WTC11 (cell line): ENCODE results near the gene SHISA6. TPM values are rescaled to one million over a fixed set of nuclear protein-coding genes. Genes with fewer than 3 reads are reported as not detected.

ENCODE experiments used
- ATAC-seq: fragments of 200-7000 bp; cut with Tn5 transposase; 2 replicates; pipeline ENCODE4 v1.10.0; 2021; ENCODE audit warnings: mild to moderate bottlenecking, moderate library complexity
- CTCF ChIA-PET: fragments of 300-600 bp; sonication (Branson Sonifier 250); formaldehyde crosslinking; loops from one replicate; lab custom pipeline; 2021; ENCODE audit warnings: antibody characterized with exemption; lab: Charles Lee
- POLR2A ChIA-PET: fragments of 350-600 bp; sonication (Branson Sonifier 250); formaldehyde crosslinking; loops from one replicate; lab custom pipeline; 2021; ENCODE audit warnings: antibody characterized with exemption; lab: Charles Lee
- DNase-seq: peaks from one replicate; pipeline ENCODE4 v3.0.0; 2021; ENCODE audit warnings: low spot score
- H3K27ac Mint-ChIP-seq: 2 replicates; pipeline ENCODE4 v1.8.0; 2021; ENCODE audit warnings: mixed read lengths
- H3K27me3 Mint-ChIP-seq: 2 replicates; pipeline ENCODE4 v1.8.0; 2021; ENCODE audit warnings: low read depth, mild to moderate bottlenecking, moderate library complexity, mixed read lengths
- H3K36me3 Mint-ChIP-seq: 2 replicates; pipeline ENCODE4 v1.8.0; 2021; ENCODE audit warnings: mixed read lengths
- H3K4me1 Mint-ChIP-seq: 2 replicates; pipeline ENCODE4 v1.8.0; 2022; ENCODE audit warnings: mixed read lengths
- H3K4me3 Mint-ChIP-seq: 2 replicates; pipeline ENCODE4 v1.8.0; 2021; ENCODE audit warnings: mild to moderate bottlenecking, moderate library complexity, mixed read lengths
- H3K9me3 Mint-ChIP-seq: 2 replicates; pipeline ENCODE4 v1.8.0; 2021; ENCODE audit warnings: mixed read lengths
- FOXP1 ChIP-seq: sonication (generic); formaldehyde crosslinking; IDR thresholded peaks from 2 replicates; pipeline ENCODE4 v1.8.0; 2022; ENCODE audit warnings: missing genetic modification reagents, mild to moderate bottlenecking, moderate library complexity, borderline replicate concordance
- GABPB1 ChIP-seq: sonication (generic); formaldehyde crosslinking; IDR thresholded peaks from 2 replicates; pipeline ENCODE4 v1.8.1; 2023; ENCODE audit warnings: mild to moderate bottlenecking, missing genetic modification reagents
- JUN ChIP-seq: sonication (generic); formaldehyde crosslinking; IDR thresholded peaks from 2 replicates; pipeline ENCODE4 v1.8.0; 2023; ENCODE audit warnings: mild to moderate bottlenecking, missing genetic modification reagents
- SP1 ChIP-seq: sonication (generic); formaldehyde crosslinking; conservative IDR thresholded peaks from 2 replicates; pipeline ENCODE4 v1.8.1; 2022; ENCODE audit warnings: missing genetic modification reagents
- ZBTB21 ChIP-seq: sonication (generic); formaldehyde crosslinking; IDR thresholded peaks from 2 replicates; pipeline ENCODE4 v1.8.1; 2023; ENCODE audit warnings: mild to moderate bottlenecking, missing genetic modification reagents, borderline replicate concordance
- ZNF423 ChIP-seq: fragments of 250-450 bp; sonication (Bioruptor Pico); IDR thresholded peaks from 2 replicates; pipeline ENCODE4 v2.1.2; 2022; ENCODE audit warnings: mild to moderate bottlenecking, moderate library complexity
- total RNA-seq: library from RNA; stranded (reverse); gene quantifications from 3 replicates; pipeline ENCODE4 v1.2.3, GENCODE V29; 2021
- TF ChIP-seq, protein P1 (sequence below): fragments of 200-600 bp; IDR thresholded peaks from 2 replicates; pipeline ENCODE4 v1.8.0; 2022; ENCODE audit warnings: antibody characterized with exemption
- TF ChIP-seq, protein P2 (sequence below): sonication (generic); formaldehyde crosslinking; IDR thresholded peaks from 2 replicates; pipeline ENCODE4 v1.8.1; 2023; ENCODE audit warnings: mild to moderate bottlenecking, missing genetic modification reagents, moderate library complexity
- TF ChIP-seq, protein P3 (sequence below): sonication (generic); formaldehyde crosslinking; IDR thresholded peaks from 2 replicates; pipeline ENCODE4 v1.8.1; 2023; ENCODE audit warnings: mild to moderate bottlenecking, moderate library complexity, missing genetic modification reagents
- TF ChIP-seq, protein P4 (sequence below): sonication (generic); formaldehyde crosslinking; IDR thresholded peaks from 2 replicates; pipeline ENCODE4 v1.8.0; 2023; ENCODE audit warnings: missing genetic modification reagents
- TF ChIP-seq, protein P5 (sequence below): sonication (generic); formaldehyde crosslinking; IDR thresholded peaks from 2 replicates; pipeline ENCODE4 v1.8.1; 2022; ENCODE audit warnings: low read depth, missing genetic modification reagents, borderline replicate concordance
- TF ChIP-seq, protein P6 (sequence below): sonication (generic); formaldehyde crosslinking; IDR thresholded peaks from 2 replicates; pipeline ENCODE4 v1.8.0; 2023; ENCODE audit warnings: missing genetic modification reagents, mild to moderate bottlenecking, borderline replicate concordance
- TF ChIP-seq, protein P7 (sequence below): sonication (generic); formaldehyde crosslinking; IDR thresholded peaks from 2 replicates; pipeline ENCODE4 v1.8.1; 2022; ENCODE audit warnings: mild to moderate bottlenecking, missing genetic modification reagents, moderate library complexity, borderline replicate concordance
- TF ChIP-seq, protein P8 (sequence below): sonication (generic); formaldehyde crosslinking; IDR thresholded peaks from 2 replicates; pipeline ENCODE4 v1.8.1; 2023; ENCODE audit warnings: mild to moderate bottlenecking, missing genetic modification reagents, borderline replicate concordance

The SHISA6 gene
- total RNA-seq, 1 experiment from 2014 or later, result 1.1 TPM

DNA sequence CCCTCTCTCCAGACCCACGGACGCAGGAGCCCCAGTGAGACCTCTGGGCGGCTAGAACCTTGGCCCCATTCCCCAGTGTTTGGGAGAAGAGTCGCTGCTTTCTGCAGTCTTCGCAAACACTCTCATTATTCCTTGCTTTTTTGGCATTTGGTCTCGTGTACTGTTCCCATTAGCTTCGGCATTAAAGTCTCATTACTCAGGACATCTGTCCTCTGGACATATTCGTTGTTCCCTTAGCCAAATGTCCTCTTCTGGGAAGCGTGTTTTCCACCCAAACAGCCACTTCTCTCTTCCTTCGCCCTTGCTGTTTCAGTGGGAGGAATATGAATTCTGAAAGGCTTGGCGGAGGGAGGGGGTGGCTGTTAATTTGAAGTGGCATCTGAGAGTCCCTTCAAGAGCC lies 11.1 kb downstream of the SHISA6 start (continued):
- TF ChIP-seq, protein P1, sequence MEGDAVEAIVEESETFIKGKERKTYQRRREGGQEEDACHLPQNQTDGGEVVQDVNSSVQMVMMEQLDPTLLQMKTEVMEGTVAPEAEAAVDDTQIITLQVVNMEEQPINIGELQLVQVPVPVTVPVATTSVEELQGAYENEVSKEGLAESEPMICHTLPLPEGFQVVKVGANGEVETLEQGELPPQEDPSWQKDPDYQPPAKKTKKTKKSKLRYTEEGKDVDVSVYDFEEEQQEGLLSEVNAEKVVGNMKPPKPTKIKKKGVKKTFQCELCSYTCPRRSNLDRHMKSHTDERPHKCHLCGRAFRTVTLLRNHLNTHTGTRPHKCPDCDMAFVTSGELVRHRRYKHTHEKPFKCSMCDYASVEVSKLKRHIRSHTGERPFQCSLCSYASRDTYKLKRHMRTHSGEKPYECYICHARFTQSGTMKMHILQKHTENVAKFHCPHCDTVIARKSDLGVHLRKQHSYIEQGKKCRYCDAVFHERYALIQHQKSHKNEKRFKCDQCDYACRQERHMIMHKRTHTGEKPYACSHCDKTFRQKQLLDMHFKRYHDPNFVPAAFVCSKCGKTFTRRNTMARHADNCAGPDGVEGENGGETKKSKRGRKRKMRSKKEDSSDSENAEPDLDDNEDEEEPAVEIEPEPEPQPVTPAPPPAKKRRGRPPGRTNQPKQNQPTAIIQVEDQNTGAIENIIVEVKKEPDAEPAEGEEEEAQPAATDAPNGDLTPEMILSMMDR, result no peak
- TF ChIP-seq JUN (CRISPR knock-in tag), result no peak
- TF ChIP-seq, protein P2, sequence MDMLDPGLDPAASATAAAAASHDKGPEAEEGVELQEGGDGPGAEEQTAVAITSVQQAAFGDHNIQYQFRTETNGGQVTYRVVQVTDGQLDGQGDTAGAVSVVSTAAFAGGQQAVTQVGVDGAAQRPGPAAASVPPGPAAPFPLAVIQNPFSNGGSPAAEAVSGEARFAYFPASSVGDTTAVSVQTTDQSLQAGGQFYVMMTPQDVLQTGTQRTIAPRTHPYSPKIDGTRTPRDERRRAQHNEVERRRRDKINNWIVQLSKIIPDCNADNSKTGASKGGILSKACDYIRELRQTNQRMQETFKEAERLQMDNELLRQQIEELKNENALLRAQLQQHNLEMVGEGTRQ (CRISPR knock-in tag), result no peak

DNA sequence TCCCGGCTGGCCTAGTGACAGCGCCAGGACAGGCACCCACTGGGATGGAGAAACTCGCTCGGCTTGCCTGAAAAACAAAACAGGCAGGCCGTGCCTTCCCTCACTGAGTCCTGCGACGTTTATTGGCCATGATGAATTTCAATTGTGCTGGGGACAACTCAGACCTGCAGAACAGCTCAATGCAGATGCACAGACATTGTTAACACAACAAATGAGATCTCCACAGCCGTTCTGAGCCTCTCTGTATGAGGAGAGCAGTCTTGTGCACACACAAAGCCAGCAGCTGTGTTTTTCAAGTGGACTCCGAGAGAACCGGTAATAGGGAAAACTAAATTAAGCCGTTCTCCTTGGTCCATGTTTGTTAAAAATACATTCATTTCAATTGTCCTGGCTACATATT lies 15.9 kb downstream of the SHISA6 start:
- H3K27ac Mint-ChIP-seq, result no peak overlapping the region
- peaks cover 11% of the 10 kb centered on the region for H3K4me1 Mint-ChIP-seq
- peaks cover 84% of the 10 kb centered on the region for H3K9me3 Mint-ChIP-seq
- ChIA-PET CTCF (no interaction called here), POLR2A (no interaction called here)
- no peak for DNase-seq
- no peak overlapping the region for H3K4me3 Mint-ChIP-seq
- peak; percentile 46 for ATAC-seq
- peaks cover 83% of the 10 kb centered on the region for H3K36me3 Mint-ChIP-seq
- H3K27me3 Mint-ChIP-seq, result peaks cover 11% of the 10 kb centered on the region
- TF ChIP-seq, protein P3, sequence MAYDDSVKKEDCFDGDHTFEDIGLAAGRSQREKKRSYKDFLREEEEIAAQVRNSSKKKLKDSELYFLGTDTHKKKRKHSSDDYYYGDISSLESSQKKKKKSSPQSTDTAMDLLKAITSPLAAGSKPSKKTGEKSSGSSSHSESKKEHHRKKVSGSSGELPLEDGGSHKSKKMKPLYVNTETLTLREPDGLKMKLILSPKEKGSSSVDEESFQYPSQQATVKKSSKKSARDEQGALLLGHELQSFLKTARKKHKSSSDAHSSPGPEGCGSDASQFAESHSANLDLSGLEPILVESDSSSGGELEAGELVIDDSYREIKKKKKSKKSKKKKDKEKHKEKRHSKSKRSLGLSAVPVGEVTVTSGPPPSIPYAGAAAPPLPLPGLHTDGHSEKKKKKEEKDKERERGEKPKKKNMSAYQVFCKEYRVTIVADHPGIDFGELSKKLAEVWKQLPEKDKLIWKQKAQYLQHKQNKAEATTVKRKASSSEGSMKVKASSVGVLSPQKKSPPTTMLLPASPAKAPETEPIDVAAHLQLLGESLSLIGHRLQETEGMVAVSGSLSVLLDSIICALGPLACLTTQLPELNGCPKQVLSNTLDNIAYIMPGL, result no peak
- TF ChIP-seq, protein P4, sequence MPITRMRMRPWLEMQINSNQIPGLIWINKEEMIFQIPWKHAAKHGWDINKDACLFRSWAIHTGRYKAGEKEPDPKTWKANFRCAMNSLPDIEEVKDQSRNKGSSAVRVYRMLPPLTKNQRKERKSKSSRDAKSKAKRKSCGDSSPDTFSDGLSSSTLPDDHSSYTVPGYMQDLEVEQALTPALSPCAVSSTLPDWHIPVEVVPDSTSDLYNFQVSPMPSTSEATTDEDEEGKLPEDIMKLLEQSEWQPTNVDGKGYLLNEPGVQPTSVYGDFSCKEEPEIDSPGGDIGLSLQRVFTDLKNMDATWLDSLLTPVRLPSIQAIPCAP (CRISPR knock-in tag), result no peak
- TF ChIP-seq, protein P5, sequence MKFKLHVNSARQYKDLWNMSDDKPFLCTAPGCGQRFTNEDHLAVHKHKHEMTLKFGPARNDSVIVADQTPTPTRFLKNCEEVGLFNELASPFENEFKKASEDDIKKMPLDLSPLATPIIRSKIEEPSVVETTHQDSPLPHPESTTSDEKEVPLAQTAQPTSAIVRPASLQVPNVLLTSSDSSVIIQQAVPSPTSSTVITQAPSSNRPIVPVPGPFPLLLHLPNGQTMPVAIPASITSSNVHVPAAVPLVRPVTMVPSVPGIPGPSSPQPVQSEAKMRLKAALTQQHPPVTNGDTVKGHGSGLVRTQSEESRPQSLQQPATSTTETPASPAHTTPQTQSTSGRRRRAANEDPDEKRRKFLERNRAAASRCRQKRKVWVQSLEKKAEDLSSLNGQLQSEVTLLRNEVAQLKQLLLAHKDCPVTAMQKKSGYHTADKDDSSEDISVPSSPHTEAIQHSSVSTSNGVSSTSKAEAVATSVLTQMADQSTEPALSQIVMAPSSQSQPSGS, result no peak
- no peak for TF ChIP-seq SP1
- TF ChIP-seq GABPB1 (CRISPR knock-in tag), result no peak
- TF ChIP-seq, protein P2 (CRISPR knock-in tag), result no peak
- TF ChIP-seq, protein P6, sequence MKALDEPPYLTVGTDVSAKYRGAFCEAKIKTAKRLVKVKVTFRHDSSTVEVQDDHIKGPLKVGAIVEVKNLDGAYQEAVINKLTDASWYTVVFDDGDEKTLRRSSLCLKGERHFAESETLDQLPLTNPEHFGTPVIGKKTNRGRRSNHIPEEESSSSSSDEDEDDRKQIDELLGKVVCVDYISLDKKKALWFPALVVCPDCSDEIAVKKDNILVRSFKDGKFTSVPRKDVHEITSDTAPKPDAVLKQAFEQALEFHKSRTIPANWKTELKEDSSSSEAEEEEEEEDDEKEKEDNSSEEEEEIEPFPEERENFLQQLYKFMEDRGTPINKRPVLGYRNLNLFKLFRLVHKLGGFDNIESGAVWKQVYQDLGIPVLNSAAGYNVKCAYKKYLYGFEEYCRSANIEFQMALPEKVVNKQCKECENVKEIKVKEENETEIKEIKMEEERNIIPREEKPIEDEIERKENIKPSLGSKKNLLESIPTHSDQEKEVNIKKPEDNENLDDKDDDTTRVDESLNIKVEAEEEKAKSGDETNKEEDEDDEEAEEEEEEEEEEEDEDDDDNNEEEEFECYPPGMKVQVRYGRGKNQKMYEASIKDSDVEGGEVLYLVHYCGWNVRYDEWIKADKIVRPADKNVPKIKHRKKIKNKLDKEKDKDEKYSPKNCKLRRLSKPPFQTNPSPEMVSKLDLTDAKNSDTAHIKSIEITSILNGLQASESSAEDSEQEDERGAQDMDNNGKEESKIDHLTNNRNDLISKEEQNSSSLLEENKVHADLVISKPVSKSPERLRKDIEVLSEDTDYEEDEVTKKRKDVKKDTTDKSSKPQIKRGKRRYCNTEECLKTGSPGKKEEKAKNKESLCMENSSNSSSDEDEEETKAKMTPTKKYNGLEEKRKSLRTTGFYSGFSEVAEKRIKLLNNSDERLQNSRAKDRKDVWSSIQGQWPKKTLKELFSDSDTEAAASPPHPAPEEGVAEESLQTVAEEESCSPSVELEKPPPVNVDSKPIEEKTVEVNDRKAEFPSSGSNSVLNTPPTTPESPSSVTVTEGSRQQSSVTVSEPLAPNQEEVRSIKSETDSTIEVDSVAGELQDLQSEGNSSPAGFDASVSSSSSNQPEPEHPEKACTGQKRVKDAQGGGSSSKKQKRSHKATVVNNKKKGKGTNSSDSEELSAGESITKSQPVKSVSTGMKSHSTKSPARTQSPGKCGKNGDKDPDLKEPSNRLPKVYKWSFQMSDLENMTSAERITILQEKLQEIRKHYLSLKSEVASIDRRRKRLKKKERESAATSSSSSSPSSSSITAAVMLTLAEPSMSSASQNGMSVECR, result no peak
- no peak for TF ChIP-seq ZBTB21 (CRISPR knock-in tag)
- TF ChIP-seq FOXP1 (CRISPR knock-in tag), result no peak
- TF ChIP-seq, protein P7, sequence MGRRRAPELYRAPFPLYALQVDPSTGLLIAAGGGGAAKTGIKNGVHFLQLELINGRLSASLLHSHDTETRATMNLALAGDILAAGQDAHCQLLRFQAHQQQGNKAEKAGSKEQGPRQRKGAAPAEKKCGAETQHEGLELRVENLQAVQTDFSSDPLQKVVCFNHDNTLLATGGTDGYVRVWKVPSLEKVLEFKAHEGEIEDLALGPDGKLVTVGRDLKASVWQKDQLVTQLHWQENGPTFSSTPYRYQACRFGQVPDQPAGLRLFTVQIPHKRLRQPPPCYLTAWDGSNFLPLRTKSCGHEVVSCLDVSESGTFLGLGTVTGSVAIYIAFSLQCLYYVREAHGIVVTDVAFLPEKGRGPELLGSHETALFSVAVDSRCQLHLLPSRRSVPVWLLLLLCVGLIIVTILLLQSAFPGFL, result no peak
- TF ChIP-seq, protein P8, sequence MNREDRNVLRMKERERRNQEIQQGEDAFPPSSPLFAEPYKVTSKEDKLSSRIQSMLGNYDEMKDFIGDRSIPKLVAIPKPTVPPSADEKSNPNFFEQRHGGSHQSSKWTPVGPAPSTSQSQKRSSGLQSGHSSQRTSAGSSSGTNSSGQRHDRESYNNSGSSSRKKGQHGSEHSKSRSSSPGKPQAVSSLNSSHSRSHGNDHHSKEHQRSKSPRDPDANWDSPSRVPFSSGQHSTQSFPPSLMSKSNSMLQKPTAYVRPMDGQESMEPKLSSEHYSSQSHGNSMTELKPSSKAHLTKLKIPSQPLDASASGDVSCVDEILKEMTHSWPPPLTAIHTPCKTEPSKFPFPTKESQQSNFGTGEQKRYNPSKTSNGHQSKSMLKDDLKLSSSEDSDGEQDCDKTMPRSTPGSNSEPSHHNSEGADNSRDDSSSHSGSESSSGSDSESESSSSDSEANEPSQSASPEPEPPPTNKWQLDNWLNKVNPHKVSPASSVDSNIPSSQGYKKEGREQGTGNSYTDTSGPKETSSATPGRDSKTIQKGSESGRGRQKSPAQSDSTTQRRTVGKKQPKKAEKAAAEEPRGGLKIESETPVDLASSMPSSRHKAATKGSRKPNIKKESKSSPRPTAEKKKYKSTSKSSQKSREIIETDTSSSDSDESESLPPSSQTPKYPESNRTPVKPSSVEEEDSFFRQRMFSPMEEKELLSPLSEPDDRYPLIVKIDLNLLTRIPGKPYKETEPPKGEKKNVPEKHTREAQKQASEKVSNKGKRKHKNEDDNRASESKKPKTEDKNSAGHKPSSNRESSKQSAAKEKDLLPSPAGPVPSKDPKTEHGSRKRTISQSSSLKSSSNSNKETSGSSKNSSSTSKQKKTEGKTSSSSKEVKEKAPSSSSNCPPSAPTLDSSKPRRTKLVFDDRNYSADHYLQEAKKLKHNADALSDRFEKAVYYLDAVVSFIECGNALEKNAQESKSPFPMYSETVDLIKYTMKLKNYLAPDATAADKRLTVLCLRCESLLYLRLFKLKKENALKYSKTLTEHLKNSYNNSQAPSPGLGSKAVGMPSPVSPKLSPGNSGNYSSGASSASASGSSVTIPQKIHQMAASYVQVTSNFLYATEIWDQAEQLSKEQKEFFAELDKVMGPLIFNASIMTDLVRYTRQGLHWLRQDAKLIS (CRISPR knock-in tag), result no peak
- TF ChIP-seq ZNF423 (CRISPR knock-in tag), result no peak
